A549 treated with GW870086 at 1 μM for 4 hours (cell line): ENCODE data around the gene PCDHB14. TPM values are rescaled to one million over a fixed set of nuclear protein-coding genes. Genes with fewer than 3 reads are reported as not detected.

ENCODE experiments used
- total RNA-seq: library from RNA; stranded (reverse); fragments of 200-300 nt; extraction: Qiagen RNA extraction; gene quantifications from 5 replicates; pipeline ENCODE4 v1.2.3, GENCODE V29; 2022; ENCODE audit warnings: low read depth

The PCDHB14 gene
- total RNA-seq, result 0.02 to 0.13 TPM (median 0.07 TPM) in 5 replicates

DNA sequence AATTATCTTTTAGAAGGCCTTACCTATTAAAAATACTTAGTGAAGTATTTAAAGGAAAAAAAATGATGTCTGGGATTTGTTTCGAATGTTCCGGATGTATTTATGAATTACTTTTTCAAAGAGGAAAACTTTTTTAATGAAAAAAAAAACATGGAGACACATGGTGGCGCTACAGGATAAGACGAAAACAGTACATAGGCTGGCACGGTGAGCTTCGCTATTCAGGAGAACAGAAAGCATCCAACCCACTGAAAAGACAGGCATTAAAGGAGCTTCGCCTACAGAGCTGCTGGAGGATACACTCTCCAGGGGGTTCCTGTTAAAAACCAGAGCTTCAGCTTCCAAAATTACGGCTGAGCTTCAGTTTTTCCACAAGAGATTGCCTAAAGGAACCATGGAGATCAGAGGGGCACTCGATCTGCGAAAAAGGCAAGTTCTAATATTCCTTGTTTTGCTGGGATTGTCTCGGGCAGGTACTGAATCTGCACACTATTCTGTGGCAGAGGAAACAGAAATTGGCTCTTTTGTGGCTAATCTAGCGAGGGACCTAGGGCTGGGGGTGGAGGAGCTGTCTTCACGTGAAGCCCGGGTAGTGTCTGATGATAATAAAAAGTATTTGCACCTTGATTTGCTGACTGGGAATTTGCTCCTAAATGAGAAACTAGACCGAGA, at the start of gene PCDHB14:
Gene PCDHB14 (plus strand): TSS at position 232 of the 672 bp plus-strand sequence. CDS start 163 bp downstream, at position 395.

DNA sequence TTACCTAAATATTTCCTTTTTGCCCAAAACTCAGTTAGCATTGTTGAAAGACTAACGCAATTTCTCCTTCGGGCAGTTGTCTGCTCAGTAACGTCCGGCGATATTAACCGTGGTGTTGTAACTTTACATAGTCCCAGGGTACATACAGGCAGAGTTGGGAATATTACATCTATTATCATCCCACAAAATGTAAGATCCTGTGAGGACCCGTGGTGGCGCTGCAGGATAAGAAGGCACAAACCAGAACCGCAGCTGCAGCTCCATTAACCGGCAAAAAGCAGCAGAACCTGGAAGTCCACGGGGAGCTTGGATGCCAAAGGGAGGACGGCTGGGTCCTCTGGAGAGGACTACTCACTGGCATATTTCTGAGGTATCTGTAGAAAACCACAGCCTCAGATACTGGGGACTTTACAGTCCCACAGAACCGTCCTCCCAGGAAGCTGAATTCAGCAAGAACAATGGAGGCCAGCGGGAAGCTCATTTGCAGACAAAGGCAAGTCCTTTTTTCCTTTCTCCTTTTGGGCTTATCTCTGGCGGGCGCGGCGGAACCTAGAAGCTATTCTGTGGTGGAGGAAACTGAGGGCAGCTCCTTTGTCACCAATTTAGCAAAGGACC, 45.5 kb upstream of the PCDHB14 start, which contains the start of gene PCDHB8:
Gene PCDHB8 (plus strand): TSS at position 214 of the 615 bp plus-strand sequence. CDS start 245 bp downstream, at position 459.

DNA sequence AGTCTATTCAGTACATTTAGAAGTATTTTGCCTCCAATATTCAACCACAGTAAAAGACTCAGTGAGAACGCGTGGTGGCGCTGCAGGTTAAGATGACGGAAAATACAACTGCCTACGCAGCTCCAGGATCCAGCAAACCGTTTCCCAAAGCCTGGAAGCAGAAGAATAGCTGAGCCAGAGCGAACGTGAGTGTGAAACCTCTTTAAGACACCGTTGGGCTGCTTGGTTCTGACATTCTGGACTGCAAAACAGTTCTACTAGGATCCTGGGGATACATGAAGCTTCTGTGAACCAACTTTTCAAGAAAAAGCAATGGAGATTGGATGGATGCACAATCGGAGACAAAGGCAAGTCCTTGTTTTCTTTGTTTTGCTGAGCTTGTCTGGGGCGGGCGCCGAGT, 40.9 kb upstream of the PCDHB14 start, which contains the start of gene PCDHB16:
Gene PCDHB16 (plus strand): TSS at position 140 of the 400 bp plus-strand sequence. CDS start 173 bp downstream, at position 313.

DNA sequence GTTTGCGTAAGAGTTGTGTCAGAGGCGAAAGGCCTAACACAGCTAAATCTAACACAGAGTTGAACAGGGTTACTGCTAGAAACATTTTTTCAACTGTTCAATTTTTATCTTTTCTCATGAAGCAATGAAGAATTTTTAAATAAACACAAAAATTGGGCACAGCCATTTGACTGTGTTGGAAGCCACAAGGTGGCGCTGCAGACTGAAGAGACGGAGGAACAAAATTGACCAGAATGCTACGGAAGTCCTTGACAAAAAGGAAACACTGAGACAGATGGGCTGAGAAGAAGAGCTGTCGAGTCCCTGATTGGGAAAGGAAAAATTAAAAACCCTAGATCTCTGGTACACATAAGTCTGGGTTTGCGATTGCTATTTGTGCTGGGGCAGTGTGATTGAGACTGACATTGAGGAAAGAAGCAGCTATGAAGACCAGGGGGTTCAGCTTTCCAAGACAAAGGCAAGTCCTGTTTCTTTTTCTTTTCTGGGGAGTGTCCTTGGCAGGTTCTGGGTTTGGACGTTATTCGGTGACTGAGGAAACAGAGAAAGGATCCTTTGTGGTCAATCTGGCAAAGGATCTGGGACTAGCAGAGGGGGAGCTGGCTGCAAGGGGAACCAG, 36.1 kb upstream of the PCDHB14 start, which contains the start of gene PCDHB9:
Gene PCDHB9 (plus strand): TSS at position 265 of the 616 bp plus-strand sequence. CDS start 158 bp downstream, at position 423.

DNA sequence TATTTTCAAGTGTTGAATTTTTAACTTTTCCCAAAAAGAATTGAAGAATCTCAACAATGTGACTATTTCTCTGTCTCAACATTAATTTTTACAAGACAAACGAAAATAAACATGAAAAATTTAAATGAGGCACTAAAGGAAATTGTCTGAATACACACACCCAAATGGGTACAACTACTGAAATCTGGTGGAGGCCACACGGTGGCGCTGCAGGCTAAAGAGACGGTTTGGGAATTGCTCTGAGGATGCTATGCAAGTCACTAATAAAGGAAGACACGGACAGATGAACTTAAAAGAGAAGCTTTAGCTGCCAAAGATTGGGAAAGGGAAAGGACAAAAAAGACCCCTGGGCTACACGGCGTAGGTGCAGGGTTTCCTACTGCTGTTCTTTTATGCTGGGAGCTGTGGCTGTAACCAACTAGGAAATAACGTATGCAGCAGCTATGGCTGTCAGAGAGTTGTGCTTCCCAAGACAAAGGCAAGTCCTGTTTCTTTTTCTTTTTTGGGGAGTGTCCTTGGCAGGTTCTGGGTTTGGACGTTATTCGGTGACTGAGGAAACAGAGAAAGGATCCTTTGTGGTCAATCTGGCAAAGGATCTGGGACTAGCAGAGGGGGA, 30.9 kb upstream of the PCDHB14 start, which contains the start of gene PCDHB10:
Gene PCDHB10 (plus strand): TSS at position 244 of the 616 bp plus-strand sequence. CDS start 200 bp downstream, at position 444.

DNA sequence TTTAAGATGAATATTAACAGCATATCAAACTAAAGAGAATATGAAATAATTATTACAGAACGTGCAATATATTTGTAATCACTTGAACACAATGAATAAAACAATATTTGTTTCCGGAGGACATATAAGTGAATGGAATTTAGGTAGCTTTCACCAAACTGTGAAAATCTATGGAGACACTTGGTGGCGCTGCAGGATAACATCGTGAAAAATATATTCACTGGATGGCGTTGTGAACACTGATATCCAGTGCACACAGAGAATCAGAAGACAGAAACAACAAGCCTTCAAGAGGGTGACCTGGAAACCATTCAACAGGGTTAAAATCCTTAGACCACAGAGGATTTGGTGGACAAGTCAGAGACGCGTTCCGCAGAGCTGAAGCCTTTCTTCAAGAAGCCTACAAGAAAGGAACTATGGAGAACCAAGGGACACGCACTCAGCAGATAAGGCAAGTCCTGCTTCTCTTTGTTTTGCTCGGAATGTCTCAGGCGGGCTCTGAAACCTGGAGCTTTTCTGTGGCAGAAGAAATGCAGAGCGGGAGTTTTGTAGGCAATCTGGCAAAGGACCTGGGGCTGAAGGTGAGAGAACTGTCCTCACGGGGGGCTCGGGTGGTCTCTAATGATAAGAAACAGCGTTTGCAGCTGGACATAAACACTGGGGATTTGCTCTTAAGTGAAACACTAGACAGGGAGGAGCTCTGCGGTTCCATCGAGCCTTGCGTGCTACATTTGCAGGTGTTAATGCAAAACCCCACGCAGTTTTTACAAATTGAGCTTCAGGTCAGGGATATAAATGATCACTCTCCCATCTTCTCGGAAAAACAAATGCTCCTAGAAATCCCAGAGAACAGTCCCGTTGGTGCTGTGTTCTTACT, 23.5 kb upstream of the PCDHB14 start, which contains the start of gene PCDHB11:
Gene PCDHB11 (plus strand): TSS at position 269 of the 877 bp plus-strand sequence. CDS start 148 bp downstream, at position 417.

DNA sequence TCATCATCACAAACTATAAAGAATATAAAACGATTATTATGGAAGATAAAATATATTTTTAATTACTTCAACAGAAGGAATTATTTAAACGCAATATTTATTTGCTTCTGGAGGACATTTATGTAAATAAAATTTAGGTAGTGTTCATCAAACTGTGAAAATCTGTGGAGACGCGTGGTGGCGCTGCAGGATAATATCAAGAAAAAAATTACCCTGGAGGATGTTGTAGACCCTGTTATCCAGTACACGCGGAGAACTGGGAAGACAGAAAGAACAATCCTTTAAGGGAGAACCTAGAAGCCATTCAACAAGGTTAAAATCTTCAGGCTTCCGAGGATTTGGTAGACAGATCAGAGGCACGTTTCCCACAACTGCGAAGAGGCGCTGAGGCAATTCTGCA, 14.7 kb upstream of the PCDHB14 start, which contains the start of gene PCDHB12:
Gene PCDHB12 (plus strand): TSS at position 242 of the 400 bp plus-strand sequence. CDS start 189 bp downstream, outside the sequence.

DNA sequence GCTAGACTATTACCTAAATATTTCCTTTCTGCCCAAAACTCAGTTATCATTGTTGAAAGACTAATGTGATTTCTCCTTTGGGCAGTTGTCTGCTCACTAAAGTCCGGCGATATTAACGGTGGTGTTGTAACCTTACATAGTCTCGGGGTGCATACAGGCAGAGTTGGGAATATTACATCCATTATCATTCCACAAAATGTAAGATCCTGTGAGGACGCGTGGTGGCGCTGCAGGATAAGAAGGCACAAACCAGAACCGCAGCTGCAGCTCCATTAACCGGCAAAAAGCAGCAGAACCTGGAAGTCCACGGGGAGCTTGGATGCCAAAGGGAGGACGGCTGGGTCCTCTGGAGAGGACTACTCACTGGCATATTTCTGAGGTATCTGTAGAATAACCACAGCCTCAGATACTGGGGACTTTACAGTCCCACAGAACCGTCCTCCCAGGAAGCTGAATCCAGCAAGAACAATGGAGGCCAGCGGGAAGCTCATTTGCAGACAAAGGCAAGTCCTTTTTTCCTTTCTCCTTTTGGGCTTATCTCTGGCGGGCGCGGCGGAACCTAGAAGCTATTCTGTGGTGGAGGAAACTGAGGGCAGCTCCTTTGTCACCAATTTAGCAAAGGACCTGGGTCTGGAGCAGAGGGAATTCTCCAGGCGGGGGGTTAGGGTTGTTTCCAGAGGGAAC, 9.3 kb upstream of the PCDHB14 start, which contains the start of gene PCDHB13:
Gene PCDHB13 (plus strand): TSS at position 264 of the 684 bp plus-strand sequence. CDS start 205 bp downstream, at position 469.

DNA sequence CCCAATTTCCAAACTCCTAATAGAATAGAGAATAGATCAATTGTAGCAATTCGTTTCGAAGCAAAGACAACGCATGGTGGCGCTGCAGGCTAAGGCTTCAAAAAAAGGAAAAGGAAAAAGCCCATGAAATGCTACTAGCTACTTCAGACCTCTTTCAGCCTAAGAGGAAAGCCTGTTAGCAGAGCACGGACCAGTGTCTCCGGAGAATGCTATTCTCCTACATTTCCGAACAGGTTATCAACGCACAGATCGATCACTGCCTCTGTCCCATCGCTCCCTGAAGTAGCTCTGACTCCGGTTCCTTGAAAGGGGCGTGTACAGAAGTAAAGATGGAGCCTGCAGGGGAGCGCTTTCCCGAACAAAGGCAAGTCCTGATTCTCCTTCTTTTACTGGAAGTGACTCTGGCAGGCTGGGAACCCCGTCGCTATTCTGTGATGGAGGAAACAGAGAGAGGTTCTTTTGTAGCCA, 22.1 kb downstream of the PCDHB14 start, which contains the start of gene PCDHB15:
Gene PCDHB15 (plus strand): TSS at position 146 of the 468 bp plus-strand sequence. CDS start 184 bp downstream, at position 330.

Other genes with a start within 250 kb of the PCDHB14 start
- gene PCDHB1, start 172.0 kb upstream of the PCDHB14 start, total RNA-seq, result not detected in 5 replicates
- 3.3 to 4.1 TPM (median 3.4 TPM) in 5 replicates for gene PCDHB2, start 128.7 kb upstream of the PCDHB14 start, total RNA-seq
- gene PCDHB3, start 122.9 kb upstream of the PCDHB14 start, total RNA-seq, result 0.05 TPM in 1 of 5 replicates, not detected in the others
- gene PCDHB4, start 101.5 kb upstream of the PCDHB14 start, total RNA-seq, result 0.03 to 0.11 TPM (median 0.08 TPM) in 3 of 5 replicates, not detected in the others
- 0.94 to 1.8 TPM (median 1.5 TPM) in 5 replicates for gene PCDHB5, start 88.1 kb upstream of the PCDHB14 start, total RNA-seq
- gene PCDHB6, start 73.3 kb upstream of the PCDHB14 start, total RNA-seq, result 0.81 to 1.2 TPM (median 0.89 TPM) in 5 replicates
- gene PCDHB7, start 50.7 kb upstream of the PCDHB14 start, total RNA-seq, result not detected in 5 replicates
- 0.24 to 0.39 TPM (median 0.32 TPM) in 5 replicates for gene PCDHB8, start 45.6 kb upstream of the PCDHB14 start, total RNA-seq
- gene PCDHB16, start 41.0 kb upstream of the PCDHB14 start, total RNA-seq, result 0.05 to 0.15 TPM (median 0.06 TPM) in 4 of 5 replicates, not detected in the other
- 0.05 TPM in 1 of 5 replicates, not detected in the others for gene PCDHB9, start 36.2 kb upstream of the PCDHB14 start, total RNA-seq
- 0.05 TPM in 2 of 5 replicates, not detected in the others for gene PCDHB10, start 31.0 kb upstream of the PCDHB14 start, total RNA-seq
- gene PCDHB11, start 23.7 kb upstream of the PCDHB14 start, total RNA-seq, result 0.08 to 0.12 TPM (median 0.10 TPM) in 4 of 5 replicates, not detected in the other
- gene PCDHB12, start 14.6 kb upstream of the PCDHB14 start, total RNA-seq, result not detected in 5 replicates
- 0.03 to 0.07 TPM (median 0.07 TPM) in 4 of 5 replicates, not detected in the other for gene PCDHB13, start 9.4 kb upstream of the PCDHB14 start, total RNA-seq
- 0.05 to 0.16 TPM (median 0.09 TPM) in 3 of 5 replicates, not detected in the others for gene PCDHB15, start 22.1 kb downstream of the PCDHB14 start, total RNA-seq
- not detected in 5 replicates for gene SLC25A2, start 80.7 kb downstream of the PCDHB14 start, total RNA-seq
- gene TAF7, start 97.4 kb downstream of the PCDHB14 start, total RNA-seq, result 63.2 to 78.4 TPM (median 73.8 TPM) in 5 replicates
- 0.29 to 0.38 TPM (median 0.32 TPM) in 5 replicates for gene PCDHGA1, start 107.2 kb downstream of the PCDHB14 start, total RNA-seq
- 0.45 to 0.72 TPM (median 0.70 TPM) in 5 replicates for gene PCDHGA2, start 115.4 kb downstream of the PCDHB14 start, total RNA-seq
- not detected in 5 replicates for gene PCDHGA3, start 120.5 kb downstream of the PCDHB14 start, total RNA-seq
- gene PCDHGB1, start 126.8 kb downstream of the PCDHB14 start, total RNA-seq, result 1.6 to 2.1 TPM (median 1.9 TPM) in 5 replicates
- 0.07 to 0.18 TPM (median 0.14 TPM) in 5 replicates for gene PCDHGA4, start 131.7 kb downstream of the PCDHB14 start, total RNA-seq
- gene PCDHGB2, start 136.7 kb downstream of the PCDHB14 start, total RNA-seq, result 0.05 to 0.19 TPM (median 0.10 TPM) in 5 replicates
- 0.08 to 0.22 TPM (median 0.12 TPM) in 5 replicates for gene PCDHGA5, start 140.8 kb downstream of the PCDHB14 start, total RNA-seq
- gene PCDHGB3, start 146.9 kb downstream of the PCDHB14 start, total RNA-seq, result 0.16 to 0.31 TPM (median 0.22 TPM) in 5 replicates
- 0.13 to 0.26 TPM (median 0.14 TPM) in 5 replicates for gene PCDHGA6, start 150.5 kb downstream of the PCDHB14 start, total RNA-seq
- 0.59 to 1.1 TPM (median 0.95 TPM) in 5 replicates for gene PCDHGA7, start 159.4 kb downstream of the PCDHB14 start, total RNA-seq
- 0.74 to 1.00 TPM (median 0.79 TPM) in 5 replicates for gene PCDHGB4, start 164.4 kb downstream of the PCDHB14 start, total RNA-seq
- 0.02 to 0.13 TPM (median 0.07 TPM) in 3 of 5 replicates, not detected in the others for gene PCDHGA8, start 169.3 kb downstream of the PCDHB14 start, total RNA-seq
- 1.9 to 2.7 TPM (median 2.3 TPM) in 5 replicates for gene PCDHGB5, start 174.6 kb downstream of the PCDHB14 start, total RNA-seq
- gene PCDHGA9, start 179.4 kb downstream of the PCDHB14 start, total RNA-seq, result 0.05 to 0.10 TPM (median 0.07 TPM) in 4 of 5 replicates, not detected in the other
- 0.07 to 0.16 TPM (median 0.12 TPM) in 5 replicates for gene PCDHGB6, start 184.7 kb downstream of the PCDHB14 start, total RNA-seq
- 0.02 TPM in 1 of 5 replicates, not detected in the others for gene PCDHGA10, start 189.6 kb downstream of the PCDHB14 start, total RNA-seq
- gene PCDHGB7, start 194.3 kb downstream of the PCDHB14 start, total RNA-seq, result 0.03 to 0.06 TPM in 2 of 5 replicates, not detected in the others
- gene PCDHGA11, start 197.7 kb downstream of the PCDHB14 start, total RNA-seq, result 0.03 to 0.07 TPM in 2 of 5 replicates, not detected in the others
- gene PCDHGA12, start 207.2 kb downstream of the PCDHB14 start, total RNA-seq, result not detected in 5 replicates